HG02623 (cell line): ENCODE measurements around the gene LUC7L2.
"Not testable (repeated sequence)": the region's sequence is repeated elsewhere in the genome, so short reads cannot be mapped to it uniquely, and the experiment has no call there.

ENCODE experiments used
- ATAC-seq: cut with Tn5 transposase; IDR thresholded peaks from one replicate; pipeline ENCODE4 v1.9.1; 2021; ENCODE audit warnings: moderate library complexity; ENCODE audit not compliant: unreplicated experiment

The LUC7L2 gene, protein sequence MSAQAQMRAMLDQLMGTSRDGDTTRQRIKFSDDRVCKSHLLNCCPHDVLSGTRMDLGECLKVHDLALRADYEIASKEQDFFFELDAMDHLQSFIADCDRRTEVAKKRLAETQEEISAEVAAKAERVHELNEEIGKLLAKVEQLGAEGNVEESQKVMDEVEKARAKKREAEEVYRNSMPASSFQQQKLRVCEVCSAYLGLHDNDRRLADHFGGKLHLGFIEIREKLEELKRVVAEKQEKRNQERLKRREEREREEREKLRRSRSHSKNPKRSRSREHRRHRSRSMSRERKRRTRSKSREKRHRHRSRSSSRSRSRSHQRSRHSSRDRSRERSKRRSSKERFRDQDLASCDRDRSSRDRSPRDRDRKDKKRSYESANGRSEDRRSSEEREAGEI

DNA sequence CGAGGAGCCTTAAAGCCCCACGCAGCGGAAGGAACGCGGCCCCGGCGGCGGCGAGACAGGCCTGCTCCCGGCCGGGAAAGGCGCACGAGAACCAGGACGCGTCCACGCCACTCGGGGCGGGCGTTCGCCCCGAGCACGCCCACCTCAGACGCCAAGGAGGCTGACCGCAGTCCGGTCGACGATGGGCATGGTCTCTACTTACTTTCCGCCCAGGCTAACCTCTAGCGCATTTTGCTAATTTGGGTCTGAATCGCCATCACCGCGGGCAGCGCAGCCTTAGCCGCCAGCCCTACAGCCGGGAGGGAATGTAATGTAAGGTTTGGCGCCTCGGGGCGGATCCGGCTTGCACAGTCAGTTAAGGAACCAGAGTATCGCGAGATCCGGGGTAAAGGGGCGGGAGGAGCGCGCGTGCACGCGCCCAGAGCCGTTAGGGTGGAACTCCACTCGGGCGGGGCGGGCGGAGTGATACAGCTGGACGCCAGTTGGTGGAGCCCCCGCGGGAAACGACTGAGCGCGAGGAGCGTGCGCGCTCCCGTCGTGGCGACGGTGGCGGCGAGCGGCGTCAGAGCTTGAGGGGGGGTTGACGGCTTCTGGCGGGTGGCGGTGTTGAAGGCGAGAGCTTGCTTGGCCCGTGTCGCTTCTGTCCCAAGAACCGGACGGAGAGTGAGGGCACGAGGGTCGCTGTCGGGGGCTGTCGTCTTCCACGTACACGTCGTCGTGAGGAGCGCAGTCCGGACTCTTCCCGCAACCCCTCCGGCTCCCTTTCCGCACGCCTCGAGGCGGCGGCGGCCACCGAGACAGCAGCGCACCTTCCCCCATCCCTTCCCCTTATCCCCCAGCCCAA, at the start of gene LUC7L2:
Gene LUC7L2 (plus strand): TSS at position 529 of the 844 bp plus-strand sequence. CDS start 368 bp downstream, outside the sequence.
- peak; percentile 69 for ATAC-seq

DNA sequence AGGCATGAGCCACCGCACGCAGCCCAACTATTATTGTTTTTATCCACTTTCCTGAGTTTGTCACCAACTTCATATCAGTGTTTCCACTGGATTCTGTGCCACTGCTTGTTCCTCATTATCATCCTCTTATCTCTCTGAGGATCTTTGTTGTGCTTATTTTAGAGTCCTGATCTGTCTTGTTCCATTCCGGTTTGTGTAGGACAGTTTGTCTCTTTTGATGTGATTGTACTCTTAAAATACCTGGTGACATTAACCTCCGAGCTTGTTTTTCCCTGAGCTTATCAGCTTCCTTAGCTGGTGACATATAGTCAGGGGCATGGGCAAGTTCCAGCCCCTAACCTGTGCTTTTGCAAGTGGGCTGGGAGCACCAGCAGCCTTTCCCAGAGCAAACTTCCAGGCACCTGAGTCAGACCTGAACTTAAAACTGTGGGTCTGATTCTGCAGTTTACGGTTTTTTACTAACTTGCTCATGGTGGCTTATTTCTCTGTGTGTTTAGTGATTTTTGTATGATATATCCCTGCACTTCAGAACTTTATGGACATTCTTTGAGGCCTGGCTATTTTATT, 41.7 kb upstream of the LUC7L2 start:
- no peak for ATAC-seq

DNA sequence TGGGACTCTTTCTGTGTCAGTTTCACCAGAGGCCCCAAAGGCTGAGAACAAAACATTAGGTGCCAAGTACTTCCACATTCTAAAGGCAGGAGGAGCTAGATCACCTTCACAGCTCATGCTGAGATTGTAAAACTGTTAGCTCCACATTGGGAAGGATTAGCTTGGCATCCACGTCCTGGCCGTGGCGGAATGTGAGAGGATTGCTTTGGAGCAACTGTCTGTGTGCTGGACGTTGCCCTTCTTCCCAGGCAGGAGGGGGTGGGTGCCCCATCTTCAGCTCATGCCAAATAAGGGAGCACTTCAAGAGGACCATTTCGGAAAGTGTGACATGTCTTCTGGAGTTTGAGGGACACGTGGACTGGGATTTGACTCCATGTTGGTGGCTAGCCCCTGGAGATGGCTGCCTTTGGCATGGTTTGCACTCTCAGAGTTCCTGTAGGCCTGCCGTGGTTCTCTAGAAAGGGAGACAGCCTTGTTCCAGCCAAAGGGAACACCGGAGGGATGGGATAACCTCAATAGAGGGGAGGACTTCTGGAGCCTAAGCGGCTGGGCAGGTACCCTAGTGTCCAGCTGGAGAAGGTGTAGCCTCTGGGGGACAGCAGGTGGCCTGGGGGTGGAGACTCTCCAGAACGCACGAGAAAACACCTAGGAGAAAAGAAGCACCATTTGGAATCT, 38.5 kb upstream of the LUC7L2 start:
- ATAC-seq = no peak

DNA sequence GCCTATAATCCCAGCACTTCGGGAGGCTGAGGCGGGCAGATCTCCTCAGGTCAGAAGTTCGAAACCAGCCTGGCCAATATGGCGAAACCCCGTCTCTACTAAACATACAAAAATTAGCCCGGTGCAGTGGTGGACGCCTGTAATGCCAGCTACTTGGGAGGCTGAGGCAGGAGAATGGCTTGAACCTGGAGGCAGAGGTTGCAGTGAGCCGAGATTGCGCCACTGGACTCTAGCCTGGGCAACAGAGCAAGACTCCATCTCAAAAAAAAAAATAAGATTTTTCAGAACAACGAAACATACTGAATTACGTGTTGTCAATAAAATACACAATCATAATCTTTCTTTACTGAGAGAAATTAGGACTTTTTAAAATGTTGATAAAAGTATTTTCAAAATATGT, 35.0 kb upstream of the LUC7L2 start:
- not testable (repeated sequence) for ATAC-seq

DNA sequence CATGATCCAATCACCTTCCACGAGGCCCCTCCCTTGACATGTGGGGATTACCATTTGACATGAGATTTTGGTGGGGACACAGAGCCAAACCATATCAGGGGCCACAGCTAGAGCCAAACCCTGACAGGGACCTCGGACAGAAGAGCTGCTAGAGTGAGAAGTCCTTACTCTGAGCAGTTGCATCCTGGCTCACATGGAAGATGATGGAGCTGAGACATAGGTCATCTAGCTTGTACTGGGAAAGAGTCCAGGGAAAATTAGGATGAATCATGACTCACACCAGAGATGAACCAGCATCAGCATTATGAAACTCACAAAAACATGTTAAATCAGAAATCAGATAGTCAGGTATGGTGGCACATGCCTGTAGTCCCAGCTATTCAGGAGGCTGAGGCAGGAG, 31.3 kb upstream of the LUC7L2 start:
- ATAC-seq = no peak

DNA sequence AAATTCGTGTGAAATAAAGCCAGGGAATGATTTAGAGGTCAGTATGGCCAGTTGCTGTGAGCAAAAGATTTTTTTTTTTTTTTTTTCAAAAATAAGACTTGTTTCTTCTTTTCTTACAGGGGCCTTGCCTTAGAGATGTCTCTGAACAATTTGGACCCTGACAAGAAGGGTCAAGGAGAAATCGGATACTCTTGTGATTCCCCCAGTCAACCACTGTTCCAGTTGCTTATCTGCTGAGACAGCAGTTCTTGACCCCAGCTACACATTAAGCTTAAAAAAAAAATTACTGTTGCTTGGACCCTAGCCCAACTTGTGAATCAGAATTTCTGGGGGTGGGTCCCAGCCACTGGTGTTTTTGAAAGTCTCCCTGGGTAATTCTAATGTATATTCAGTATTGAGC, 30.6 kb upstream of the LUC7L2 start:
- ATAC-seq = no peak

DNA sequence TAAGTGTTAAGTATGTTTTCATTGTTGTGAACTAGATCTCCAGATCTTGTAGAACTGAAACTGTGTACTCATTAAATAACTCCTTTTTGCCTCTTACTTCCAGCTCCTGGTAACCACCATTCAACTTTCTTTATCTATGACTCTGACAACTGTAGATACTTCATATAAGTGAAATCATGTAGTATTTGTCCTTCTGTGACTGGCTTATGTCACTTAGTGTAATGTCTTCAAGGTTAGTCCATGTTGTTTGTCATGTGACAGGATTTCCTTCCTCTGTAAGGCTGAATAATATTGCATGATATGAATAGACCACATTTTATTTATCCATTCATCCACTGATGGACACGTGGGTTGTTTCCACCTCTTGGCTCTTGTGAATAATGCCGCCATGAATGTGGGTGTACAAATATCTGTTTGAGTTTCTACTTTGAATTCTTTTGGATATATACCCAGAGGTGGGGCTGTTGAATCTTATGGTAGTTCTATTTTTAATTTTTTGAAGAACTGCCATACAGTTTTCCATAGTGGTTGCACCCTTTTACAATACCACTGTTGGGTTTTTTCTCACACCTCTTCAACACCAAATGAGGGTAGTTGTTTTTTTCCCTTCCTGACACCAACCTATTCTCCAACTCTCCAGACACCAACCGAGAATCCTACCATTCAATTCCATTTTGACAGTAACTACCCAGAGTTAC, 29.2 kb upstream of the LUC7L2 start:
- ATAC-seq = no peak

DNA sequence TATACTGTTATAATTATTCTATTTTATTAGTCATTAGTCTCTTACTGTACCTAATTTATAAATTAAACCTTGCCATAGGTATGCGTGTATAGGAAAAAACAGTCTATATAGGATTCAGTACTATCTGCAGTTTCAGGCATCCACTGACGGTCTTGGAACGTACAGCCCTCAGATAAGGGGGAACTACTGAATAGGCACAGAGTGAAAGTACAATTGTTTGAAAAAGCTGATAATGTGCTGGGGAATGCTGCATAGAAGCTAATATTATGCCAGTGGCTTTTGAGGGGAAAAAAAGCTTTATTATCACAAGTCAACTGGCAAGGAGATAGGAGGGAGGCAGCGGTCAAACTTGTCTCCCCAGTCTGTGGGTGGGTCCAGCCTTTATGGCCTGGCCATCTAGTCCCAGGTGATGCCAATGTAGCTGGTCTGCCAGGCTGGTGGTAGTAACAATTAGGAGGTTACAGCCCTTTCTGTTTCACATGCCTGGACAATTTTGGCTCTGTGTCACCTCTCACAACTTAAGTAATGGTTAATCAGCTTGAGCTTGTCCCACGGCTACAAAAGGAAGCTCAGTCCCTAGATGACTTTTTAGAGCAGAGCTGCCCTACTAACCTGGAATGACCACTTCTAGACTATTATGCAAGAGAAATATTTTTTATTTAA, 26.9 kb upstream of the LUC7L2 start:
- no peak for ATAC-seq

DNA sequence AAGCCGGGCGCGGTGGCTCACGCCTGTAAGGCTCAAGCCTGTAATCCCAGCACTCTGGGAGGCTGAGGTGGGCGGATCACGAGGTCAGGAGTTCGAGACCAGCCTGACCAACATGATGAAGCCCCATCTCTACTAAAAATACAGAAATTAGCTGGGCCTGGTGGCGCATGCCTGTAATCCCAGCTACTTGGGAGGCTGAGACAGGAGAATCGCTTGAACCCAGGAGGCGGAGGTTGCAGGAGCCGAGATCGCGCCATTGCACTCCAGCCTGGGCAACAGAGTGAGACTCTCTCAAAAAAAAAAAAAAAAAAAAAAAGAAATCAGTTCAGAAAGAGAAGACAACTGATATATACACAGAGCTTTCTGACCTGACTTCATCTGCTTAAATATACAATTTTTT, 26.3 kb upstream of the LUC7L2 start:
- ATAC-seq = not testable (repeated sequence)

DNA sequence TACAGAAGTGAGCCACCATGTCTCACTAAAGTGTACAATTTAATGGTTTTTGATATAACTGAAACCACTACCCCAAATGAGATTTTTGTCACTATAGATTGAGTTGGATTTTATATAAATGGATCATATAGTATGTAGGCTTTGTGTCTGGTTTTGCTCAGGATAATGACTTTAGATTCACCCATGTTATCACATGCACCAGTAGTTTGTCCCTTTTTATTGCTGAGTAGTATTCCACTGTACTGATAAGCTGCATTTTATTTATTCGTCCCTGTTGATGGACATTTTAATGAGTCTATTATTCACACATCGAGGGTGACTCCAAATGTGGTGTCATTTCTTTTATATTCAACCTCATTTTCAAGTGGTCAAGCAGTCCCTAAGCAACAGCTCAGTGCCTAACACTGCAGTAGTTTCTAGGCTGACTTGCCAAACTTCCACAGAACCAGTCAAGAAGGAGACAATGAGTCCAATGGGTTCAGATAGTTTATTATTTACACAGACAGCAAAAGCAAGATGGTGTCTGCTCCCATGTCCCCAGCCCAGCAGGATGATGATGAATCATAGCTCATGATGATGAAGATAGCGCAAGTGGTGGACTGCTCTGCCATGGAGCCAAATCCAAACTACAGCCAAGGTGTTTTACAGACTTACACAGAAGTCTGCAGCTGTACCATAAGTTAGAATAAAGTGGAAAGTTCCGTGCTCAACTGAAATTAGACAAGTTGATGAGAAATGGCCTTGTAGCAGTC, 25.1 kb upstream of the LUC7L2 start:
- ATAC-seq = no peak

DNA sequence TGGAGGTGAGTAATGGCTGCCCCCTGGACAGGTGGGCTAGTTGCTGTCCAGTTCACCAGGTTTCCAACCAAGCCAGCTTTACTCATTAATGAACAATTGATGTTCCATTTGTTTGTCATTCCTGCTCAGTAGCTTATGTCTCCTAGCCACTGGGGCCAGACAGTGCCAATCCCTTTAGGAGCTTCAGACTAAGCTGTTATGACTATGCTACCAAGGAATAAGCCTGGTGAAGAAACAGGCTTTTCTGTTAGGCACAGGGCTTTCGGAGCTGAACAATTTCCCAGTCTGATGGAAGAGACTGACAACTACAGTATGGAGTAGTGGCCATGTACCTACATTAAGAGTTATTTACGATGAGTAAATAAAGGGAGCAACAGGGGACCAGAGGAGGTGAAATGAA, 20.7 kb upstream of the LUC7L2 start:
- no peak for ATAC-seq

DNA sequence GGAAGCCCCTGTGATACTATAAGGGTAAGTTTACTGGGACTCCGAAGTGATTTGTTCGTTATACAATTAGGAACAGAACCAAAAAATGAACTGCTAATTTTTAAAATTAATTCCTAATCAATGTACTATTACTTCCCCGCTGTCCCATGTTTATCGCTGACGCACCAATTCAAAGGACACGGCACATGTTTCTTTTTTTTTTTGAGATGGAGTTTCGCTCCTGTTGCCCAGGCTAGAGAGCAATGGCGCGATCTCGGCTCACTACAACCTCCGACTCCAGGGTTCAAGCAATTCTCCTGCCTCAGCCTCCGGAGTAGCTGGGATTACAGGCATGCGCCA, 20.0 kb upstream of the LUC7L2 start:
- no peak for ATAC-seq

DNA sequence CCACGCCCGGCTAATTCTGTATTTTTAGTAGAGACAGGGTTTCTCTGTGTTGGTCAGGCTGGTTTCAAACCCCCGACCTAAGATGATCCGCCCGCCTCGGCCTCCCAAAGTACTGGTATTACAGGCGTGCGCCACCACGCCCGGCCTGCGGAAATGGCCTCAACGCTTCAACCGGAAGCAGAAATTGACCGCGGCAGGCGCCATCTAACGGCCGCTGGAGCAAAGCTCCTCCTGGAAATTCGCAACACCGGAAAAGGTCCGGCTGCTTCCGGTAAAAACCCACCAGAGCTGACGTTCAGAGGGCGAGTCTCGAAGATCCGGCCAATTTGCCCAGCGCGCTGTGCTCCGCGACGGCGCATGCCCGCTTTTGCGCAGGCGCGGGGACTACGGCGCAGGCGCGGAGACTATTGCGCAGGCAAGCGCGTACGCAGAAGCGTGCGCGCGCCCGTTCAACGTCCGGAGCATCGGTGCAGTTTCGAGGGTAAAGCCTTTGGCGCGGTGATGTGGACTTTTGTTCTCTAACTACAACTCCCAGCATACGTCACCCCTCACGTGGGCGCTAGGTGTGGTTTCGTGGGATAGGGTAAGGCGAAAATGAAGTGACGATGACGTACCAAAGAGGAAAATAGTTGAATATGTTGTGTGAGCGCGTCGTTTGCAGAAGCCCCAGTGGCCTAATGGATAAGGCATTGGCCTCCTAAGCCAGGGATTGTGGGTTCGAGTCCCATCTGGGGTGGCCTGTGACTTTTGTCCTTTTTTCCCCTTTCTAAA, 19.5 kb upstream of the LUC7L2 start:
- peak; percentile 71 for ATAC-seq

DNA sequence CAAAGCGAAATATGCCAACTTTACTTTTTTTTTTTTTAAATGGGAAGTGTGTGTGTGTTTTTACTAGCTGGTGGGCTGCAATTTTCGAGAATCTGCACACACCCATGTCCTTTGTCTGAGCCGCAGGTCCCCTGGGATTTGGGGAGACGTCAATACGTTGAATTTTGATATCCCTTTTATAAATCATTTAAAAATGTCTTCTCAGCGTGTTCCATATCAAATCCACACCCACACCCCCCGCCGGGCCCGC, 19.0 kb upstream of the LUC7L2 start:
- ATAC-seq = no peak

DNA sequence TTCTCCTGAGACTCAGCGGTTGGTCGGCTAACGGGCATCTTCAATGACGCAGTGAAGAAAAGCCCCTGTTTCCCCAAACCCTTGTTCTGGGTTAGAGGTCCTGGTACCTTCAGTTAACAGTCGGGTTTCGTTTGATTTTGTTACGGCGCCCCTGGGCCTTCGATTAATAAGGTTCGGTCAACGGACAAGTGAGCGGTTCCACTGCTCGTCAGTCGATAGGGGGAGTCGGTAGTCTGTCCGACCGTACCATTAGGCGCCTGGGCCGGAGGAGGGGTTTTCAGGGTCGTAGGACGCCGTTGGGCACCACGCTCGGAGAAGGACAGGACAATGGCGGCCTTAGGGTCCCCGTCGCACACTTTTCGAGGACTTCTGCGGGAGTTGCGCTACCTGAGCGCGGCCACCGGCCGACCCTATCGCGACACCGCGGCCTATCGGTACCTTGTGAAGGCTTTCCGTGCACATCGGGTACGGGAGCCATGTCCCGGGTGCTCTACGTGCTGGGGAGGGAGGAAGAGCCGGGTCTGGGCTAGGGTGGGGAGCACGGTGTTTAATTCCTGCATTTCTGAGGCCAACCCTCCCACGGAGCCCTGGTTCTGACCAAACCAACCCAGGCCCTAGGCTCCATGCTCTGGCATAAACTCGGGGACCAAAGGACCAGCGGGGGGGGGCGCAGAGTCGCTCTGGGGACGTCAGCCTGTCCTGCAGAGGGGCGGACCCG, 18.5 kb upstream of the LUC7L2 start, which contains the start of gene FMC1:
Gene FMC1 (plus strand): TSS at position 280 of the 718 bp plus-strand sequence. CDS start 48 bp downstream, at position 328.
- ATAC-seq = peak; percentile 40

DNA sequence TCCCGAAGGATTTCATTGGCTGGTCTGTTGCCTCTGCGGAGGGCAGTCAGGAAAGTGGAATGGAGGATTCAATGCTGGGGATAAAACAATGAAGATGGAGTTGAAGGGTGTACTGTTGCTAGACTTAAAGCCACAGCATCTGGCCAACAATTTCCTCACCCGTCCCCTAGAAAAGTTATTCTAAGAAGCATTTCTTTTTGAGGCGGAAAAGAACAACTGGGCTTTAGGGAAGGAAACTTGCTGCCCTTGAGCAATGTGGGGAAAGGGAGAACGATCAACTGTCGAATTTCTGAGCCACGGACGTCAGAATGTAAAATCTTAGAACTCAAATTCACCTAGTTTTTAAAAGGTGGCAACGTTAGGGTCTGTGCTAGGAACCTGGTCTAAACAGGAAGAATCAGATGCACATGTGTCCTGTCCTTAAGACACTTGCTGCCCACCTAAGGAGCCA, 17.9 kb upstream of the LUC7L2 start:
- ATAC-seq = no peak

DNA sequence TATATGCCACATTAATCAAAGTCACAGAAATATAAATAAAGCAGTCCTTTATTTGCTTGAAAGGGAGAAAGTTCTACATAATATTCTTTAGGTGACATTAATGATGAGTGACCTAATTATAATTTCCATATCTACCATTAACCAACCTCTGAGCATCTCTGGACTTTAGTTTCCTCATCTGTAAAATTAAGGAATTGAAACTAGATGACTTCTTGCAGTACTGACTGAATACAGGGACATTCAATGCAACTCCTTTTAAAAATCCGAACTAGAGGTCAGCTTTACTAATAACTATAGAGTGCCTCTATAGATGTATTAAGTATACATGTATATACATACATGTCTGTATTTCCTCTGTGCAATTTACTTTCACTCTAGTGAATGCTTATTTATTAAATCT, 14.7 kb upstream of the LUC7L2 start:
- no peak for ATAC-seq

DNA sequence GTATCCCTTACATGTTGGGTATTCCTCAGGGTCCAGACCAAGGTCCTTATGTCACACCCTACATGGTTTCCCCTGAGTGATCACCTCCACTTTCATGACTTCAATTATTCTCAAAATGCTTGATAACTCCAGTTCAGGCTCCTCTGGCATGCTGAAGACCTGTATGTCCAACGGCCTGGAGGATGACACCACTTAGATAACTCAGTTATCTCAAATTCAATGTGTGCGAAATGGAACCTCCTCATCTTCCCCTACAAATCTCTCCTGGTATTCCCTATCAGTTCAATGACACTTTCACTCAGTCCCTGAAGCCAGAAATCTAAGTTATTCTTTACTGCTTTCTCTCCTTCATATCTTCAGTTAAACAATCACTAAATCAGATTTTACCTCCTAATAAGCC, 8.7 kb upstream of the LUC7L2 start:
- no peak for ATAC-seq
